ENCODE measurements around the gene EEPD1. TPM values are rescaled to one million over a fixed set of nuclear protein-coding genes. Genes with fewer than 3 reads are reported as not detected.

EEPD1 gene
- total RNA-seq, 1 donor from 2014 or later: 10.8 TPM

GRCh38 chr7:36295090-36295489, 142.0 kb downstream of the EEPD1 start:
- H3K4me3 ChIP-seq (ENCODE audit: low read depth, low read length): no peak overlapping the region
- no peak for DNase-seq (ENCODE audit: low read depth)
- no peak for TF ChIP-seq CTCF (conservative IDR thresholded peaks at IDR 0.05; ENCODE audit: low read depth, low read length)

- no peak for DNase-seq (ENCODE audit: low read depth)
- no peak overlapping the region for H3K4me3 ChIP-seq (ENCODE audit: low read depth, low read length)
- TF ChIP-seq CTCF (conservative IDR thresholded peaks at IDR 0.05; ENCODE audit: low read depth, low read length): no peak
Observed at GRCh38 chr7:36296284-36296683, 143.2 kb downstream of the EEPD1 start.

- TF ChIP-seq CTCF (conservative IDR thresholded peaks at IDR 0.05; ENCODE audit: low read depth, low read length): no peak
- no peak overlapping the region for H3K4me3 ChIP-seq (ENCODE audit: low read depth, low read length)
- no peak for DNase-seq (ENCODE audit: low read depth)
Observed at GRCh38 chr7:36297364-36298009, 144.4 kb downstream of the EEPD1 start.

GRCh38 chr7:36298106-36298505, 145.1 kb downstream of the EEPD1 start:
- no peak for DNase-seq (ENCODE audit: low read depth)
- H3K4me3 ChIP-seq (ENCODE audit: low read depth, low read length): no peak overlapping the region
- TF ChIP-seq CTCF (conservative IDR thresholded peaks at IDR 0.05; ENCODE audit: low read depth, low read length): no peak

- TF ChIP-seq CTCF (conservative IDR thresholded peaks at IDR 0.05; ENCODE audit: low read depth, low read length): no peak
- no peak for DNase-seq (ENCODE audit: low read depth)
- no peak overlapping the region for H3K4me3 ChIP-seq (ENCODE audit: low read depth, low read length)
Observed at GRCh38 chr7:36299223-36299774, 146.2 kb downstream of the EEPD1 start.

- no peak for DNase-seq (ENCODE audit: low read depth)
- no peak overlapping the region for H3K4me3 ChIP-seq (ENCODE audit: low read depth, low read length)
- no peak for TF ChIP-seq CTCF (conservative IDR thresholded peaks at IDR 0.05; ENCODE audit: low read depth, low read length)
Observed at GRCh38 chr7:36299823-36300341, 146.8 kb downstream of the EEPD1 start.

Measured in epithelial cell of proximal tubule (primary cell).